ENCODE data around the gene TADA2B. TPM values are rescaled to one million over a fixed set of nuclear protein-coding genes. Genes with fewer than 3 reads are reported as not detected.

The TADA2B gene
- total and polyA plus RNA-seq, 9 of the 15 experiments (the other 6 are each of a cell fraction or from before 2014, with no cell fraction given): 0.55 to 12.2 (median 7.5) TPM

- TF ChIP-seq IRF1 (CRISPR knock-in tag; IDR thresholded peaks at IDR 0.05; ENCODE audit: borderline replicate concordance) (0 out of 2 replicates have a peak, but pooled peaks have one; percentile 21), CHD1 (IDR thresholded peaks at IDR 0.05; ENCODE audit: low read length) (peak; percentile 73), L3MBTL2 (IDR thresholded peaks at IDR 0.05) (peak; percentile 96), ZBTB8A (IDR thresholded peaks at IDR 0.05; ENCODE audit: partially characterized antibody) (no peak), ZBTB7A (IDR thresholded peaks at IDR 0.05; ENCODE audit: borderline replicate concordance, control insufficient read depth, low read depth, low read length) (0 out of 2 replicates have a peak, but pooled peaks have one; percentile 52), UBTF (IDR thresholded peaks at IDR 0.05; ENCODE audit: borderline replicate concordance in 1 of 2, low read depth in 2 of 2, low read length in 2 of 2) (0 out of 4 replicates have a peak, but pooled peaks of 1 of the 2 experiments have one; percentile 26), POLR2A (conservative IDR thresholded peaks at IDR 0.05) (peak; percentile 94), TGIF2 (CRISPR knock-in tag; IDR thresholded peaks at IDR 0.05) (0 out of 2 replicates have a peak, but pooled peaks have one; percentile 83), GMEB1 (CRISPR knock-in tag; IDR thresholded peaks at IDR 0.05) (peak; percentile 67), MLLT1 (IDR thresholded peaks at IDR 0.05) (0 out of 4 replicates have a peak, but pooled peaks of 1 of the 2 experiments have one; percentile 18), KAT7 (CRISPR knock-in tag; IDR thresholded peaks at IDR 0.05; ENCODE audit: borderline replicate concordance) (peak; percentile 97), SIN3B (IDR thresholded peaks at IDR 0.05; ENCODE audit: low read depth) (0 out of 2 replicates have a peak, but pooled peaks have one; percentile 24), SRSF7 (optimal IDR thresholded peaks at IDR 0.05; ENCODE audit: low read depth, low read length) (no peak), HIVEP1 (CRISPR knock-in tag; IDR thresholded peaks at IDR 0.05) (no peak), ZNF232 (CRISPR knock-in tag; IDR thresholded peaks at IDR 0.05) (peak; percentile 80), POLR2AphosphoS5 (IDR thresholded peaks at IDR 0.05; ENCODE audit: control insufficient read depth, insufficient read depth, low read depth, low read length) (peak; percentile 55; the same call in 1 of the 2 replicates), ASH1L (IDR thresholded peaks at IDR 0.05; ENCODE audit: borderline replicate concordance, low read depth, partially characterized antibody) (peak; percentile 79)
These were observed 24.5 kb downstream of the TADA2B start, which contains the start of gene GRPEL1 (continued) for GRCh38 chr4:7067452-7068278.

Data from K562 (cell line).